Measurements from ENCODE around the gene AOC3. TPM values are rescaled to one million over a fixed set of nuclear protein-coding genes. Genes with fewer than 3 reads are reported as not detected.

Gene AOC3
- total and polyA plus RNA-seq, 2 of the 13 experiments (the other 11 are each of a cell fraction or from before 2014, with no cell fraction given) = 8.7 to 51.7 TPM

GRCh38 chr17:42886283-42887176 is 35.5 kb downstream of the AOC3 start (continued):
- peak; percentile 85 for TF ChIP-seq ARID5B (CRISPR knock-in tag; IDR thresholded peaks at IDR 0.05)
- peak; percentile 96; the same call in 1 of the 2 replicates for TF ChIP-seq ZNF782 (CRISPR knock-in tag; IDR thresholded peaks at IDR 0.05; ENCODE audit: borderline replicate concordance)
- TF ChIP-seq GLI4 (CRISPR knock-in tag; IDR thresholded peaks at IDR 0.05; ENCODE audit: borderline replicate concordance) = 0 out of 2 replicates have a peak, but pooled peaks have one; percentile 21
- no peak for TF ChIP-seq ETV6 (CRISPR knock-in tag; conservative IDR thresholded peaks at IDR 0.05)
- TF ChIP-seq ZFP37 (CRISPR knock-in tag; IDR thresholded peaks at IDR 0.05; ENCODE audit: borderline replicate concordance) = 0 out of 2 replicates have a peak, but pooled peaks have one; percentile 22
- TF ChIP-seq RARA (CRISPR knock-in tag; IDR thresholded peaks at IDR 0.05) = peak; percentile 93
- TF ChIP-seq ZFAT (CRISPR knock-in tag; conservative IDR thresholded peaks at IDR 0.05) = no peak
- no peak for TF ChIP-seq ZKSCAN5 (CRISPR knock-in tag; IDR thresholded peaks at IDR 0.05)
- no peak for TF ChIP-seq ZNF562 (CRISPR knock-in tag; IDR thresholded peaks at IDR 0.05; ENCODE audit: borderline replicate concordance)
- TF ChIP-seq LBX2 (CRISPR knock-in tag; IDR thresholded peaks at IDR 0.05; ENCODE audit: borderline replicate concordance) = 0 out of 2 replicates have a peak, but pooled peaks have one; percentile 46
- no peak for TF ChIP-seq NAIF1 (CRISPR knock-in tag; IDR thresholded peaks at IDR 0.05; ENCODE audit: borderline replicate concordance)
- TF ChIP-seq AHDC1 (CRISPR knock-in tag; IDR thresholded peaks at IDR 0.05; ENCODE audit: borderline replicate concordance) = peak; percentile 68; the same call in 1 of the 2 replicates
- peak; percentile 91 for TF ChIP-seq ZNF781 (CRISPR knock-in tag; IDR thresholded peaks at IDR 0.05; ENCODE audit: borderline replicate concordance, not compliant biosample characterization)
- TF ChIP-seq HMGA1 (CRISPR knock-in tag; conservative IDR thresholded peaks at IDR 0.05) = no peak
- 0 out of 2 replicates have a peak, but pooled peaks have one; percentile 53 for TF ChIP-seq ZNF513 (CRISPR knock-in tag; conservative IDR thresholded peaks at IDR 0.05)

All from HepG2 (cell line).